Osteocyte (in vitro differentiated cells): Measurements from ENCODE around the gene C3AR1. TPM values are rescaled to one million over a fixed set of nuclear protein-coding genes. Genes with fewer than 3 reads are reported as not detected.

Experiments
- DNase-seq: peaks from one replicate; pipeline ENCODE4 v3.0.0; 2021; ENCODE audit warnings: mixed read lengths; ENCODE audit not compliant: unreplicated experiment; ENCODE audit errors: extremely low spot score
- H3K27ac Mint-ChIP-seq: one replicate; pipeline ENCODE4 v1.8.0; 2021; ENCODE audit warnings: mild to moderate bottlenecking, mixed read lengths; ENCODE audit not compliant: unreplicated experiment
- H3K27me3 Mint-ChIP-seq: one replicate; pipeline ENCODE4 v1.8.0; 2021; ENCODE audit warnings: mixed read lengths; ENCODE audit not compliant: unreplicated experiment
- H3K36me3 Mint-ChIP-seq: one replicate; pipeline ENCODE4 v1.8.0; 2021; ENCODE audit warnings: mixed read lengths; ENCODE audit not compliant: unreplicated experiment
- H3K4me1 Mint-ChIP-seq: one replicate; pipeline ENCODE4 v1.8.0; 2021; ENCODE audit warnings: mixed read lengths; ENCODE audit not compliant: unreplicated experiment
- H3K4me3 Mint-ChIP-seq: one replicate; pipeline ENCODE4 v1.8.0; 2021; ENCODE audit warnings: mild to moderate bottlenecking, moderate library complexity, mixed read lengths; ENCODE audit not compliant: unreplicated experiment
- H3K9me3 Mint-ChIP-seq: one replicate; pipeline ENCODE4 v1.8.0; 2021; ENCODE audit warnings: mixed read lengths; ENCODE audit not compliant: unreplicated experiment
- total RNA-seq: library from RNA; stranded (reverse); gene quantifications from 2 replicates; pipeline ENCODE4 v1.2.1, GENCODE V29; 2021
- TF ChIP-seq, protein P1 (sequence below): fragments of 200-600 bp; sonication (generic); IDR thresholded peaks from 2 replicates; pipeline ENCODE4 v1.5.0; 2021; ENCODE audit warnings: antibody characterized with exemption, mild to moderate bottlenecking, moderate library complexity

Gene C3AR1
- total RNA-seq, 1 donor from 2014 or later = not detected

DNA sequence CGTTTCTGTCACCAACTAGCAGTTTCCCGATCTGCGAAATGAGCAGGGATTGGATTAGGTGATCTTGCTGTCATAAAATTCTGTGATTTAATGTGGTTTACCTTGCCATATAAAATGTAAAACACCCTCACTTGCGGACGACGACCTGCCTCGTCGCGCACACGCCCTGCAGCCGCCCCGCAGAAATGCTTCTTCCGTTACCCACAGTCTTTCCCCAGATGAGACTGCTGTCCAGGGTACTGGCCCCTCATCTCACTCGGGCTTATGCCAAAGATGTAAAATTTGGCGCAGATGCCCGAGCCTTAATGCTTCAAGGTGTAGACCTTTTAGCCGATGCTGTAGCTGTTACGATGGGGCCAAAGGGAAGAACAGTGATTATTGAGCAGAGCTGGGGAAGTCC is 51.3 kb downstream of the C3AR1 start:
- Mint-ChIP-seq H3K9me3 (no peaks in the 10 kb centered on the region), H3K4me3 (no peak overlapping the region), H3K36me3 (no peaks in the 10 kb centered on the region), H3K4me1 (peaks cover 4% of the 10 kb centered on the region), H3K27ac (no peak overlapping the region), H3K27me3 (peaks cover 38% of the 10 kb centered on the region)
- TF ChIP-seq, protein P1, sequence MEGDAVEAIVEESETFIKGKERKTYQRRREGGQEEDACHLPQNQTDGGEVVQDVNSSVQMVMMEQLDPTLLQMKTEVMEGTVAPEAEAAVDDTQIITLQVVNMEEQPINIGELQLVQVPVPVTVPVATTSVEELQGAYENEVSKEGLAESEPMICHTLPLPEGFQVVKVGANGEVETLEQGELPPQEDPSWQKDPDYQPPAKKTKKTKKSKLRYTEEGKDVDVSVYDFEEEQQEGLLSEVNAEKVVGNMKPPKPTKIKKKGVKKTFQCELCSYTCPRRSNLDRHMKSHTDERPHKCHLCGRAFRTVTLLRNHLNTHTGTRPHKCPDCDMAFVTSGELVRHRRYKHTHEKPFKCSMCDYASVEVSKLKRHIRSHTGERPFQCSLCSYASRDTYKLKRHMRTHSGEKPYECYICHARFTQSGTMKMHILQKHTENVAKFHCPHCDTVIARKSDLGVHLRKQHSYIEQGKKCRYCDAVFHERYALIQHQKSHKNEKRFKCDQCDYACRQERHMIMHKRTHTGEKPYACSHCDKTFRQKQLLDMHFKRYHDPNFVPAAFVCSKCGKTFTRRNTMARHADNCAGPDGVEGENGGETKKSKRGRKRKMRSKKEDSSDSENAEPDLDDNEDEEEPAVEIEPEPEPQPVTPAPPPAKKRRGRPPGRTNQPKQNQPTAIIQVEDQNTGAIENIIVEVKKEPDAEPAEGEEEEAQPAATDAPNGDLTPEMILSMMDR = no peak
- no peak for DNase-seq

DNA sequence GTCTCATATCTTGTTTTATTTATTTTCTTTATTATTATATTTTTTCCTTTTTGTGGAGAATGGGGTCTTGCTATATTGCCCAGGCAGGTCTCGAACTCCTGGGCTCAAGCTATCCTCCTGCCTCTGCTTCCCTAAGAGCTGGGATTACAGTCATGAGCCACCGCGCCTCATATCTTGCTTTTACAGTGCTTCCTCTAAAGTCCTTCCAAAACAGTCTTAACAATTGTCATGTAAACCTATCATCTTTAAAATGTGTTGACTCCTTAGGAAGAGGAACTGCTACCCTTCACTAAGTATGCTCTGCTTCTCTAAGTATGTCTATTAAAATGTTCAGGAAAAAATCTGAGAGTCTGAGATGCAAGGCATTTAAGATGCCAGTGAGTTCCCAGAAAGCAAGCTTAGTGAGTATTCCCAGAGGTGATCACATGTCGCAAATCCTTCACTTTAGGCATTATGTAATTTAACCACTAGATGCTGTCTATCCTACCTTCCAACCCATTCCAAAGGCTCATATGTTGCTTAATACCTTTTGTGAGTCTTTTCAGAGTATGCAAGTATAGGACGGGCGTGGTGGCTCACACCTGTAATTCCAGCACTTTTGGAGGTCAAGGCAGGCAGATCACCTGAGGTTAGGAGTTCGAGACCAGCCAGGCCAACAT is 53.4 kb downstream of the C3AR1 start:
- no peak overlapping the region for H3K4me3 Mint-ChIP-seq
- peaks cover 37% of the 10 kb centered on the region for H3K27me3 Mint-ChIP-seq
- H3K36me3 Mint-ChIP-seq = no peaks in the 10 kb centered on the region
- H3K4me1 Mint-ChIP-seq = no peaks in the 10 kb centered on the region
- no peaks in the 10 kb centered on the region for H3K9me3 Mint-ChIP-seq
- DNase-seq = no peak
- TF ChIP-seq, protein P1 = no peak
- no peak overlapping the region for H3K27ac Mint-ChIP-seq

DNA sequence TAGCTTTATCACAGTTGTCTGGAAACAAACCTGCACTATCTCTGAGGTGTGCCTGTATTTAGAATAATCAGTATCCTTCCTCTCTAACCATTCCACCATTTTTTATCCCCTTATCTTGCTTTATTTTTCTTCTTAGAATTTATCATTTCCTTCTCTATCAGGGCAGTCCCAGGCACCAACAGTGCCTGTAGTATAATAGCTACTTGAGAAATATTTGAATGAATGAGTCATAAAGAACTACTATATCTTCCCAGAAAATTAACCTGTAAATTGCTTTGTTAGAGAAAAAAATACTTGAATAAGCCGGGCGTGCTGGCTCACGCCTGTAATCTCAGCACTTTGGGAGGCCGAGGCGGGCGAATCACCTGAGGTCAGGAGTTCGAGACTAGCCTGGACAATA is 54.8 kb downstream of the C3AR1 start:
- Mint-ChIP-seq H3K27me3 (peaks cover 28% of the 10 kb centered on the region), H3K4me3 (no peak overlapping the region), H3K27ac (no peak overlapping the region), H3K9me3 (no peaks in the 10 kb centered on the region), H3K36me3 (no peaks in the 10 kb centered on the region), H3K4me1 (no peaks in the 10 kb centered on the region)
- DNase-seq = no peak
- TF ChIP-seq, protein P1 = no peak

Other genes with a start within 250 kb of the C3AR1 start
- gene SLC2A14, start 193.4 kb downstream of the C3AR1 start, total RNA-seq = 1.9 and 2.3 TPM in 2 replicates
- 73.5 and 80.3 TPM in 2 replicates for gene SLC2A3, start 130.2 kb downstream of the C3AR1 start, total RNA-seq
- 20.3 and 21.4 TPM in 2 replicates for gene FOXJ2, start 33.6 kb downstream of the C3AR1 start, total RNA-seq
- gene NECAP1, start 15.9 kb upstream of the C3AR1 start, total RNA-seq = 28.0 and 29.3 TPM in 2 replicates
- gene CLEC4A, start 57.3 kb upstream of the C3AR1 start, total RNA-seq = 0.97 and 1.5 TPM in 2 replicates
- not detected in 2 replicates for gene ZNF705A, start 90.7 kb upstream of the C3AR1 start, total RNA-seq
- gene FAM90A1, start 161.3 kb upstream of the C3AR1 start, total RNA-seq = not detected in 2 replicates